ENCODE results near the gene PDLIM1. TPM values are rescaled to one million over a fixed set of nuclear protein-coding genes. Genes with fewer than 3 reads are reported as not detected.

The PDLIM1 gene
- total and polyA plus RNA-seq, 4 donors = 159 to 273 (median 237) TPM

GRCh38 chr10:95308389-95309302, 17.8 kb upstream of the PDLIM1 start:
- ATAC-seq (ENCODE audit: low FRiP score) (peak; percentile 77), DNase-seq (peak; percentile 92 to 94)
- Histone ChIP-seq H3K27ac (ENCODE audit: low read depth in 1 of 2, low read length in 2 of 2) (peak overlapping the region; percentile 5 to 92), H3K36me3 (ENCODE audit: control insufficient read depth in 1 of 2, insufficient read depth in 2 of 2, low read length in 1 of 2) (peaks cover 0 to 1% of the 10 kb centered on the region in 2 donors), H3K4me1 (ENCODE audit: control insufficient read depth in 1 of 2, insufficient read depth in 2 of 2, low read length in 2 of 2) (peaks cover 3 to 10% of the 10 kb centered on the region in 2 donors), H3K27me3 (ENCODE audit: control insufficient read depth in 1 of 2, insufficient read depth in 2 of 2, low read length in 1 of 2) (no peaks in the 10 kb centered on the region), H3K4me3 (ENCODE audit: low read length in 2 of 2) (no peak overlapping the region), H3K9me3 (ENCODE audit: control insufficient read depth, low read length) (no peaks in the 10 kb centered on the region)
- intact Hi-C loops (cut with DNase I) = no loop called here
- 1 to 3% methylated on average over 8 of the region's 8 CpGs for WGBS, 2 donors

GRCh38 chr10:95306851-95307250, 16.0 kb upstream of the PDLIM1 start:
- Histone ChIP-seq H3K27ac (ENCODE audit: low read depth in 1 of 2, low read length in 2 of 2) (no peak overlapping the region), H3K4me3 (ENCODE audit: low read length in 2 of 2) (no peak overlapping the region), H3K4me1 (ENCODE audit: control insufficient read depth in 1 of 2, insufficient read depth in 2 of 2, low read length in 2 of 2) (peaks cover 3 to 6% of the 10 kb centered on the region in 2 donors), H3K9me3 (ENCODE audit: control insufficient read depth, low read length) (no peaks in the 10 kb centered on the region), H3K27me3 (ENCODE audit: control insufficient read depth in 1 of 2, insufficient read depth in 2 of 2, low read length in 1 of 2) (no peaks in the 10 kb centered on the region), H3K36me3 (ENCODE audit: control insufficient read depth in 1 of 2, insufficient read depth in 2 of 2, low read length in 1 of 2) (no peaks in the 10 kb centered on the region)
- WGBS, 2 donors = 88 to 90% methylated on average over 1 of the region's 1 CpG
- intact Hi-C loops (cut with DNase I) = no loop called here
- DNase-seq (no peak), ATAC-seq (ENCODE audit: low FRiP score) (no peak)

DNA sequence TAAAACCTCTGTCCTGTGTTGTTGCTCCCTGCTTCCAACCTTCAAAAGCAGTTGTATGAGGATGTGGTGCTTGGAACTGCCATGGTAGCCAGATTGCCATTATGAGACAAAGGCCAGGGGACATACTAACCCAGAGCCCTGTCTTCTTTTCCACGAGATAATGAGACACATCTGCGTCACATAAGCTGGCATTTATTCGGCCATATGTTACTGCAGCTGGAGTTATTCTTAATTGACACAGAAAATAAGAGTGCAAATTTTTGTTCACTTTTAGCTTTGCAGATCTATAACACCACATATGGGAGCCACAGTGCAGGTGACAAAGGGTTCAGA, 15.5 kb upstream of the PDLIM1 start:
- no peak for ATAC-seq (ENCODE audit: low FRiP score)
- Histone ChIP-seq H3K36me3 (ENCODE audit: control insufficient read depth in 1 of 2, insufficient read depth in 2 of 2, low read length in 1 of 2) (no peaks in the 10 kb centered on the region), H3K9me3 (ENCODE audit: control insufficient read depth, low read length) (no peaks in the 10 kb centered on the region), H3K27me3 (ENCODE audit: control insufficient read depth in 1 of 2, insufficient read depth in 2 of 2, low read length in 1 of 2) (no peaks in the 10 kb centered on the region), H3K4me3 (ENCODE audit: low read length in 2 of 2) (no peak overlapping the region), H3K27ac (ENCODE audit: low read depth in 1 of 2, low read length in 2 of 2) (peak overlapping the region in 1 of 2 donors; percentile 45), H3K4me1 (ENCODE audit: control insufficient read depth in 1 of 2, insufficient read depth in 2 of 2, low read length in 2 of 2) (peaks cover 3 to 6% of the 10 kb centered on the region in 2 donors)
- no peak for DNase-seq
- 76 to 83% methylated on average over 3 of the region's 3 CpGs for WGBS, 2 donors
- intact Hi-C loops (cut with DNase I) = no loop called here

GRCh38 chr10:95305606-95306317, 15.0 kb upstream of the PDLIM1 start:
- no peaks in the 10 kb centered on the region for H3K9me3 ChIP-seq (ENCODE audit: control insufficient read depth, low read length)
- H3K4me3 ChIP-seq (ENCODE audit: low read length in 2 of 2) = no peak overlapping the region
- peak overlapping the region in 1 of 2 donors; percentile 45 for H3K27ac ChIP-seq (ENCODE audit: low read depth in 1 of 2, low read length in 2 of 2)
- no peak for ATAC-seq (ENCODE audit: low FRiP score)
- no peaks in the 10 kb centered on the region for H3K27me3 ChIP-seq (ENCODE audit: control insufficient read depth in 1 of 2, insufficient read depth in 2 of 2, low read length in 1 of 2)
- H3K36me3 ChIP-seq (ENCODE audit: control insufficient read depth in 1 of 2, insufficient read depth in 2 of 2, low read length in 1 of 2) = no peaks in the 10 kb centered on the region
- no peak for DNase-seq
- peaks cover 3 to 6% of the 10 kb centered on the region in 2 donors for H3K4me1 ChIP-seq (ENCODE audit: control insufficient read depth in 1 of 2, insufficient read depth in 2 of 2, low read length in 2 of 2)
- 34 to 35% methylated on average over 10 of the region's 10 CpGs for WGBS, 2 donors
- intact Hi-C loops (cut with DNase I) = no loop called here

- no peak for DNase-seq
- WGBS, 2 donors = 94% methylated on average over 2 of the region's 2 CpGs
Measured at GRCh38 chr10:95304976-95305375, 14.2 kb upstream of the PDLIM1 start.

DNA sequence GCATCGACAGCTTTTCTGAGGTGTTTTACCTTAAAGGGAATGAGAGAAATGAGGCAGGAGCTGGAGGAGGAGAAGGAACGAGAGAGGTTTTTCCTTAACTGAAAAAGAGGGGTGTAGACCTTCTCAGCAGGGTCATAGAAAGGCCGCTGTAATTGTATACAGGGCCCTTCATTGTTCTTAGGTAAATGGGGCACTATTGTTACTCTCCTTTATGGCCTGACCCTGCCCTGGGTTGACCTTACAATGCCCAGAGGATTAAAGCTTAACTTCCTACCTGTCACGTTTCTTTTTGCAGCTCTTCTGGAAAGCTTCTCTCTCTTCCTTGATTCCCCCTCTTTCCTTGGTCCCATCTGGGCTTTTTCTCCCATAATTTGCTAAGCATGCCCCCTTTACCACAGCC, 13.7 kb upstream of the PDLIM1 start:
- 88 to 92% methylated on average over 4 of the region's 4 CpGs for WGBS, 2 donors
- no peaks in the 10 kb centered on the region for H3K36me3 ChIP-seq (ENCODE audit: control insufficient read depth in 1 of 2, insufficient read depth in 2 of 2, low read length in 1 of 2)
- no peak overlapping the region for H3K27ac ChIP-seq (ENCODE audit: low read depth in 1 of 2, low read length in 2 of 2)
- no peaks in the 10 kb centered on the region for H3K27me3 ChIP-seq (ENCODE audit: control insufficient read depth in 1 of 2, insufficient read depth in 2 of 2, low read length in 1 of 2)
- DNase-seq = no peak
- no peak for ATAC-seq (ENCODE audit: low FRiP score)
- peaks cover 2 to 3% of the 10 kb centered on the region in 2 donors for H3K4me1 ChIP-seq (ENCODE audit: control insufficient read depth in 1 of 2, insufficient read depth in 2 of 2, low read length in 2 of 2)
- intact Hi-C loops (cut with DNase I) = no loop called here
- no peaks in the 10 kb centered on the region for H3K9me3 ChIP-seq (ENCODE audit: control insufficient read depth, low read length)
- no peak overlapping the region for H3K4me3 ChIP-seq (ENCODE audit: low read length in 2 of 2)

More at GRCh38 chr10:95304976-95305375, 14.2 kb upstream of the PDLIM1 start:
- Histone ChIP-seq H3K4me1 (ENCODE audit: control insufficient read depth in 1 of 2, insufficient read depth in 2 of 2, low read length in 2 of 2) (peaks cover 3 to 4% of the 10 kb centered on the region in 2 donors), H3K36me3 (ENCODE audit: control insufficient read depth in 1 of 2, insufficient read depth in 2 of 2, low read length in 1 of 2) (no peaks in the 10 kb centered on the region), H3K9me3 (ENCODE audit: control insufficient read depth, low read length) (no peaks in the 10 kb centered on the region), H3K4me3 (ENCODE audit: low read length in 2 of 2) (no peak overlapping the region), H3K27ac (ENCODE audit: low read depth in 1 of 2, low read length in 2 of 2) (no peak overlapping the region), H3K27me3 (ENCODE audit: control insufficient read depth in 1 of 2, insufficient read depth in 2 of 2, low read length in 1 of 2) (no peaks in the 10 kb centered on the region)
- intact Hi-C loops (cut with DNase I) = no loop called here
- no peak for ATAC-seq (ENCODE audit: low FRiP score)

- DNase-seq (no peak), ATAC-seq (ENCODE audit: low FRiP score) (no peak)
- Histone ChIP-seq H3K9me3 (ENCODE audit: control insufficient read depth, low read length) (no peaks in the 10 kb centered on the region), H3K27ac (ENCODE audit: low read depth in 1 of 2, low read length in 2 of 2) (no peak overlapping the region), H3K27me3 (ENCODE audit: control insufficient read depth in 1 of 2, insufficient read depth in 2 of 2, low read length in 1 of 2) (no peaks in the 10 kb centered on the region), H3K36me3 (ENCODE audit: control insufficient read depth in 1 of 2, insufficient read depth in 2 of 2, low read length in 1 of 2) (no peaks in the 10 kb centered on the region), H3K4me3 (ENCODE audit: low read length in 2 of 2) (no peak overlapping the region), H3K4me1 (ENCODE audit: control insufficient read depth in 1 of 2, insufficient read depth in 2 of 2, low read length in 2 of 2) (peaks cover 2 to 3% of the 10 kb centered on the region in 2 donors)
- WGBS, 2 donors = 89 to 95% methylated on average over 1 of the region's 1 CpG
- intact Hi-C loops (cut with DNase I) = no loop called here
Measured at GRCh38 chr10:95303950-95304349, 13.1 kb upstream of the PDLIM1 start.

DNA sequence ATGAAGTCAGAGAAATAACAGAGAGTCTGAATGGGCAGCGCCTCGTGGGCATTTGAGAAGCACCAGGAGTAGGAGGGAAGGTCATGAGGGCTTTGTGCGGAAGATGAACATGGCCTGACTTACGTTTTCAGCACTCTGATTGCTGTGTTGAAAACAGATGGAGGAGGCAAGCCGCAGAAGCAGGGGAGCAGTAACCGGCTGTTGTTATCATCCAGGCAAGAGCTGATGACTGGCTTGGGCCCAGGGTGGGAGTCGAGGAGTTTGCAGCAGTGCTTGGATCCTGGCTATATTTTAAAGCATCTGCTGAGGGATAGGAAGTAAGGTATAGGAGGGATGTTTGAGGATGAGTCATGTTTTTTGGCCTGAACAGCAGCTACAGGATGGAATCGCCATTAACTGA, 12.7 kb upstream of the PDLIM1 start:
- Histone ChIP-seq H3K27ac (ENCODE audit: low read depth in 1 of 2, low read length in 2 of 2) (no peak overlapping the region), H3K36me3 (ENCODE audit: control insufficient read depth in 1 of 2, insufficient read depth in 2 of 2, low read length in 1 of 2) (no peaks in the 10 kb centered on the region), H3K9me3 (ENCODE audit: control insufficient read depth, low read length) (no peaks in the 10 kb centered on the region), H3K4me3 (ENCODE audit: low read length in 2 of 2) (no peak overlapping the region), H3K4me1 (ENCODE audit: control insufficient read depth in 1 of 2, insufficient read depth in 2 of 2, low read length in 2 of 2) (peaks cover 2 to 3% of the 10 kb centered on the region in 2 donors), H3K27me3 (ENCODE audit: control insufficient read depth in 1 of 2, insufficient read depth in 2 of 2, low read length in 1 of 2) (no peaks in the 10 kb centered on the region)
- DNase-seq = no peak
- no peak for ATAC-seq (ENCODE audit: low FRiP score)
- intact Hi-C loops (cut with DNase I) = no loop called here
- 81 to 84% methylated on average over 8 of the region's 8 CpGs for WGBS, 2 donors
